Measurements from ENCODE around the gene DAB1.

Gene DAB1

DNA sequence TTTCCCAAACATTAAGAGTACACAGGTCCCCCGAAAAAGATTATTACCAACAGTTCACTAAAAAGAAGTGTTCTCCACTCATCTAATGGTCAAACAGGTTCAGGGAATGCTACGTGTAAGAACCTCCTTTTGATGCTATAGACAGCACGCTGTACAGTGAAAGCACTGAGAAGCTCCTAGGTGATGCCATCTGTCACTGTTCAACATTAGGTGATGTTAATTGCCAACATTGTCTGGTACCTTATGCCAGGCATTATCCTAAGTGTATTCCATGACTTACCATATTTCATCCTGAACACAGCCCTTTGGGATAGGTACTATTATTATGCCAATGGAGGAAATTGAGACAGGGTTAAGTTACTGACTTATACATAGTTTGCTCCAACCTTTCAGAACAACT is 82.1 kb downstream of the DAB1 start:
- H3K4me3 ChIP-seq (replicated peaks in 1 of 2; ENCODE audit: low read depth in 2 of 2, low read length in 2 of 2), result no peak overlapping the region
- no peak for DNase-seq (ENCODE audit: low read depth in 2 of 2)
- TF ChIP-seq CTCF (IDR thresholded peaks at IDR 0.05; ENCODE audit: low read depth, low read length), result no peak

- DNase-seq (ENCODE audit: low read depth in 2 of 2), result no peak
- no peak for TF ChIP-seq CTCF (IDR thresholded peaks at IDR 0.05; ENCODE audit: low read depth, low read length)
- H3K4me3 ChIP-seq (replicated peaks in 1 of 2; ENCODE audit: low read depth in 2 of 2, low read length in 2 of 2), result no peak overlapping the region
Observed at GRCh38 chr1:57340334-57341070, 83.4 kb downstream of the DAB1 start.

GRCh38 chr1:57337623-57338022 is 86.2 kb downstream of the DAB1 start:
- no peak for TF ChIP-seq CTCF (IDR thresholded peaks at IDR 0.05; ENCODE audit: low read depth, low read length)
- DNase-seq (ENCODE audit: low read depth in 2 of 2), result no peak
- H3K4me3 ChIP-seq (replicated peaks in 1 of 2; ENCODE audit: low read depth in 2 of 2, low read length in 2 of 2), result no peak overlapping the region

DNA sequence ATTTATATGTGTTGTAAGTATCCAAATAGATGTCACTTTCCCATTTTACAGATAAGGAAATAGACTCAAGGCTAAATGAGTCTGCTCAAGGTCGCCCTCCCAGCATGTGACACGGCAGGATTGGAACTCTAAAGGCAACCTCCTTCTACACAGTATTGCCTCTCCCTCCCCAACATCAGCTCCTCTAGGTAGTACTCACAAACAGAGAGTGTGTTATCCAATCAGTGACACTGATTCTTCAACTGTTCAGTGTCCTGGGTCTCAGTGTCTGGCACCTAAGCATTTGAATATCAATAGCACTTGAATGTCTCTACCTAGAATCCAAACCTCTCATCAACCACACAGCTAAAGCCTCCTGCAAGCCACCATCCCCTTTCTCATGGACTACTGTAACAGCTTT is 87.1 kb downstream of the DAB1 start:
- no peak overlapping the region for H3K4me3 ChIP-seq (replicated peaks in 1 of 2; ENCODE audit: low read depth in 2 of 2, low read length in 2 of 2)
- TF ChIP-seq CTCF (IDR thresholded peaks at IDR 0.05; ENCODE audit: low read depth, low read length), result no peak
- no peak for DNase-seq (ENCODE audit: low read depth in 2 of 2)

GRCh38 chr1:57331620-57332019 is 92.2 kb downstream of the DAB1 start:
- H3K4me3 ChIP-seq (replicated peaks in 1 of 2; ENCODE audit: low read depth in 2 of 2, low read length in 2 of 2), result no peak overlapping the region
- no peak for DNase-seq (ENCODE audit: low read depth in 2 of 2)
- TF ChIP-seq CTCF (IDR thresholded peaks at IDR 0.05; ENCODE audit: low read depth, low read length), result no peak

- H3K4me3 ChIP-seq (replicated peaks in 1 of 2; ENCODE audit: low read depth in 2 of 2, low read length in 2 of 2), result no peak overlapping the region
- TF ChIP-seq CTCF (IDR thresholded peaks at IDR 0.05; ENCODE audit: low read depth, low read length), result no peak
- DNase-seq (ENCODE audit: low read depth in 2 of 2), result no peak
Observed at GRCh38 chr1:57329937-57330336, 93.9 kb downstream of the DAB1 start.

All from cardiac fibroblast (primary cell).